ENCODE data around the gene CLTC.
A peak's percentile ranks its signal among the peaks of the same experiment; 100 is the strongest.
"Not testable (repeated sequence)": the region's sequence is repeated elsewhere in the genome, so short reads cannot be mapped to it uniquely, and the experiment has no call there.

The CLTC gene

DNA sequence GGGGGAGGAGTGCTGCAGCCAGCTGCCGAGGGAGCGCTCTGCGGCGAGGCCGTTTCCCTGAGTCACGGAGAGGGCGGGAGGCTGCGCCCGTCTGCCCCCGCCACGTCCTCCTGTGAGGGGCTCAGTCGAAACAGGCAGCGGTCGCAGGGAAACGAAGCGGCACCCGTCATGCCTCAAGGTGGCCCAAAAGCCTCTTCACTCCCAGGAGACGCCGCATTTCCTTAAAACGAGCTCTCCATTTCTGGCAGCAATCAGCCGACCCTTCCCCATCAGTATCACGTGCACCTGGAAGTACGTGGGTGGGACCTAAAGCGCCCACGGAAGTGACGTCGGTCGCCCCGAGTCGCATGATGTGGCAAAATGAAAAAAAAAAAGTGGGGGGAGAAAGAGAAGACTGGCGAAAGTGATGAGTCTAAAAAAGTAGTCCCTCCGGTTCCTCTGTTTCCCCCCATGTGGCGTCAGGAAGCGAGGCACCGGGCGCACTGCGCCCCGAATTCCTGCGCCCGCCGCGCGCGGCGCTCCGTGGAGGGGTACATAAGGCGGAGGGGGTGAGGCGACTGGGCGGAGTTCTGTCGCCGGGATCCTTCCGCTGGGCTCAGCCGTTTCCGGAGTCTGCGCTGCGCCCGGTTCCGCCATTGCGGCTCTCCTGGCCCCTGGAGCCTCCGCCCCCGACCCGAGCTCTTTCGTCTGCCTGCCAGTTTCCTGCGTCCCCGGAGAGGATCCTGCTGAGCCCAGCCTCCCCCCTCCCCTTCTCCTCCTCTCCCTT lies at the start of gene CLTC:
TSS of gene CLTC (plus strand) at position 598 of the 766 bp plus-strand sequence. CDS start 237 bp downstream, outside the sequence.
- peak; percentile 95 for DNase-seq

DNA sequence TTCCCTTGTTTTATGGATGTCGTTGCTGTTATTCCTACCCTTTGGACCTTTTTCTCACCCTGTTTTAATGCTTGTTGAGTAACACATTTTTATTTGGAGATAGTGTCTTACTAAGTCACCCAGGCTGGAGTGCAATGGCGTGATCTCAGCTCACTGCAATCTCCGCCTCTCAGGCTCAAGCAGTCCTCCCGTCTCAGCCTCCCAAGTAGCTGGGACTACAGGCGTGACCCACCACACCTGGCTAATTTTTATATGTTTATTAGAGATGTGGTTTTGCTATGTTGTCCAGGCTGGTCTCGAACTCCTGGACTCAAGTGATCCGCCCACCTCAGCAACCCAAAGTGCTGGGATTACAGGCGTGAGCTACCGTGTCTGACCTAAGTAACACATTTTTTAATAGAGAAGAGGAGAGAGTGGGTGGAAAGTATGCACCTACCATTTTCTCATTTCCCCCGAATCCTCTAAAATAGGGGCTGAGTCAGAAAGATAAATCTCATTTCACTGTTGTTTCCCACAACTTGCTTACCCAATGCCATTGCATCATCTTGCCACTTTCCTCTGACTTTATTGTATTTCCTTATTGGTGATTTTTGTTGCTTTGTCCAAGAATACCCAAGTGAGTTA lies 47.3 kb upstream of the CLTC start:
- no peak for DNase-seq

DNA sequence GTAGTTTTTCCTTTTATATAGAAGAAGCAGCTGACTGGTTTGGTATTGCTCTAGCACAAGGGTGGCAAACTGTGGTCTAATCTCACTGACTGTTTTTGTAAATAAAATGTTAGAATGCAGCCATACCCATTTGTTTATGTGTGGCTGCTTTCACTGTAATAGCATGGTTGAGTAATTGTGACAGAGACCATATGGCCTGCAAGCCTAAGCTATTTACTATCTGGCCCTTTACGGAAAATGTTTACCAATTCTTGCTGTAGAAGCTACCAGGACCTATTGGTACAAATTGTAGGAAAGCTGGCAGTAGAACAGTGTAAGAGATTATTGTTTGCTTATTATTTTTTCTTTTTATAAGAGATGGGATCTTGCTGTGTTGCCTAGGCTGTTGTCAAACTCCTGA lies 35.5 kb upstream of the CLTC start:
- not testable (repeated sequence) for DNase-seq

- no peak for DNase-seq
These were observed 19.5 kb upstream of the CLTC start for GRCh38 chr17:59600169-59600568.

- no peak for DNase-seq
These were observed 18.6 kb upstream of the CLTC start for GRCh38 chr17:59601130-59601529.

- no peak for DNase-seq
These were observed 12.6 kb upstream of the CLTC start for GRCh38 chr17:59607061-59607460.

GRCh38 chr17:59607817-59608403 lies 11.8 kb upstream of the CLTC start:
- no peak for DNase-seq

- no peak for DNase-seq
These were observed 8.2 kb upstream of the CLTC start for GRCh38 chr17:59611503-59611902.

GRCh38 chr17:59616253-59616920 lies 3.3 kb upstream of the CLTC start:
- no peak for DNase-seq

DNA sequence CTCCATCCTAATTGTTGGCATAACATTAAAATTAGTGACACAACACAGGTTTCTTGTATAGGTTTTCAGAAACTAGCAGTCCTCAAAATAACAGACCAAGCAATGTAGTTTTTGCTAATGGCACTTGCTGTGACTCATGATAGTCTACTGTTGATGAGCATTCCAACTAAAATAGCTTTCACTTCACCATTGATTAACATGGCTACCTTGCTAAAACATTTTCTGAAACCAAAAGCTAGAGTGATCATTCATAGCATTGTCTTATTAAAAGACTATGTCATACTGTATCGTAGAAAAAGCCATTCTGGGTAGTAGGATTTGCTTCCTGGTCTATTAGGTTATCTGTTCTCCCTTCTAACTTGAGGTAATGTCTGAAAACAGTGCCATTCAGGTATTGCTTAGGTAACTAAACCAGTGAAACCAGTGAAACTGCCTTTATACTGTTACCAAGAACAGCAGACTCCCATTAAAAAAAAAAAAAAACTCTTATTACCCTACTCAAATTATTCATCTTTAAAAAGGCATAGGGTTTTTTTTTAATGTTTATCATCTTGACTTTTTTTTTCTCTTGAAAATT lies 2.5 kb upstream of the CLTC start:
- DNase-seq: no peak

GRCh38 chr17:59619035-59619297 lies 729 bp upstream of the CLTC start:
- DNase-seq: no peak

GRCh38 chr17:59620064-59620359 lies 317 bp downstream of the CLTC start:
- no peak for DNase-seq

- DNase-seq: peak; percentile 45
These were observed 994 bp downstream of the CLTC start for GRCh38 chr17:59620518-59621259.

GRCh38 chr17:59621771-59622170 lies 2.1 kb downstream of the CLTC start:
- no peak for DNase-seq

DNA sequence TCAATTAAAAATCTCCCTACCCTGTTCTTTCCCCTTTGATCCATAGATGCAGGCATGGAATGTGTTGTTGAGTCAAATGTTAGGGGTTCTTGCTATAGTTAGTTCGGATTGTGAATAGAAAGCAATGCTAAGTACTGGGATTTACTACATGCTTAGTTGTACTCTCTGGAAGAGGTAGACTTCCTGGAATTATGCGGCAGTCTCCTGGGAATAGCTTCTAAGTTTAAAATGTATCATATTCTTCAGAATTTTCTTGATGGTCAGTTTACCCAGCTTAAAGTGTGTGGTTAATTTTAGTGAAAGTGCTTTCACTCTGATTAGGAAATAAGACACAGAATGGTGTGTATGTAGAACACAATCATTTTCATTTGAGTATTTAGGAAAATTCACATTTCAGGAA lies 3.5 kb downstream of the CLTC start:
- no peak for DNase-seq

DNA sequence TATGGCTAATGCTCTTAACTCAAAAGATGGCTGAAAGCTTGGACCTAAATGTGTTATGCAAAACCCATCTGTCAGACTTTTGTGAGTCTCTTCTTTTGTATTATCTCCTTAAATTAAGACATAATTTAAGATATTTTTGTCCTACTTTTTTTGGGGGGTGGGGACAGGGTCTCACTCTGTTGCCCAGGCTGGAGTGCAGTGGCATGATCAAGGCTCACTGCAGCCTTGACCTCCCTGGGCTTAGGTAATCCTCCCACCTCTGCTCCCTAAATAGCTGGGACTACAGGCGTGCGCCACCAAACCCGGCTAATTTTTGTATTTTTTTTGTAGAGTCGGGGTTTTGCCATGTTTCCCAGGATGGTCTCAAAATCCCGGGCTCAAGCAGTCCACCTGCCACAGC lies 7.1 kb downstream of the CLTC start:
- no peak for DNase-seq

DNA sequence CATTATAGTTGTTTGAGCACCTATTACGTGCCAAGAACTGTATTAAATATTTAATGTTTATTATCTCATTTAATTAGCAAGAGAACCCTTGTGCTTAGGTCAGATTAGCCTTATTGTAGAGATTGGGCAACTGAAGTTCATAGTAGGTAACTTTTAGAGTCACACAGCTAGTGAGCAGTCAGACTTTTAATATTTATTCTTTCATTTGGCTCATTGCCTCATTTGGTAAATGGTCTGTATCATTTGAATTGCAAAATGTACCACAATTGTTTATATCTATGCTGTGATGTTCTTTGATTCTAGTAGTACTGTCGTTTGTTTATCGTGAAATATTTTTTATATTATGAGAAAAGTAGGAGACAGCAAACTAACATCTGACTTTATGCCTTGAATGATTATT lies 7.6 kb downstream of the CLTC start:
- no peak for DNase-seq

GRCh38 chr17:59627770-59628171 lies 8.1 kb downstream of the CLTC start:
- no peak for DNase-seq

DNA sequence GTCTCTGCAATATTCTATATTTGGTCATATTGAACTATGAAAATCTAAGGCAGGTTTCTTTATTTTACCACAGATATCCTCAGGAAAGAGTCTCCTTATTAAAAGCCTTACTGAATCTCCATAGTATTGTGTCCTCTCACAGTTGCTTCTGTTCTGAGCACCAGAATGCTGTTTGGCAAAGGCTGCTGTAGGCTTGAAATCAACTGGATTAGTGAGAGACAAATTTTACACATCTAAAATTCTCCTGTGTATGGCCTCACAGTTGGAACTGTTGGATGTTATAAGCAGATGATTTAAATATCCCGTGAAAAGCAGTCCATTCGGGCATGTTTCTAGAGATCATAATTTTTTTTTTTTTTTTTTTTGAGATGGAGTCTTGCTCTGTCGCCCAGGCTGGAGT lies 9.5 kb downstream of the CLTC start:
- DNase-seq: no peak

DNA sequence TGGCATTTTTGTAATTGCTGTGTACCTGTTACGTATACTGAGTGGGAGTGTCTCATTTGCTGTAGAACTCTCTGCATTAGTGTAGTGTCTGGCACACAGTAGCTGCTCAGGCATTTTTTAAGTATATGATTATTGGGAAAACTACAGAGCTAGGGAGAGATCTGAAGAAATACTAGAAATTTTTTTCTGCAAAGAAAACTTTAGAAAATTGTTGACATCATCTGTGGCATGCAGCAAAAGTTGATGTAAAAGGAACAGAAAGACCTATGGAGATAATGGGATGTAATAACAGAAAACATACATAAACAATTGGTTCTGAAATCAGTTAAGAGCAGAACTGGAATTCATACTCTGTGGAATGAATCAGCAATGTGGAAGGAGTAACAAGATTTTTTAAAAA lies 11.6 kb downstream of the CLTC start:
- no peak for DNase-seq

DNA sequence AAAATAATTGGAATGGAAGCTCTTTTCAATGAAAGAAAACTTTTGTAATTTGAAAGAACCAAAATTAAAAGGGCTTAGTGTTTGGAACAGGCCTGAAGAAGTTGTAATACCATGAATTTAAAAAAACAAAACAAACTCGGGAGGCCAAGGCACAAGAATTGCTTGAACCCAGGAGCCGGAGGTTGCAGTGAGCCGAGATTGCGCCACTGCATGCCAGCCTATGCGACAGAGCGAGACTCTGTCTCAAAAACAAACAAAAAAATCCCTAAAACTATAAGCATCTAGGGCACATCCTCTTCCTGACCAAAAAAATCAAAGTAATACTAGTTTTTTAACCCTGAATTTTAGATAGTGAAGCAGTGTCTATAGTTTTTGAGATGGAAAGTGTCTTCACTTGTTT lies 12.7 kb downstream of the CLTC start:
- no peak for DNase-seq

DNA sequence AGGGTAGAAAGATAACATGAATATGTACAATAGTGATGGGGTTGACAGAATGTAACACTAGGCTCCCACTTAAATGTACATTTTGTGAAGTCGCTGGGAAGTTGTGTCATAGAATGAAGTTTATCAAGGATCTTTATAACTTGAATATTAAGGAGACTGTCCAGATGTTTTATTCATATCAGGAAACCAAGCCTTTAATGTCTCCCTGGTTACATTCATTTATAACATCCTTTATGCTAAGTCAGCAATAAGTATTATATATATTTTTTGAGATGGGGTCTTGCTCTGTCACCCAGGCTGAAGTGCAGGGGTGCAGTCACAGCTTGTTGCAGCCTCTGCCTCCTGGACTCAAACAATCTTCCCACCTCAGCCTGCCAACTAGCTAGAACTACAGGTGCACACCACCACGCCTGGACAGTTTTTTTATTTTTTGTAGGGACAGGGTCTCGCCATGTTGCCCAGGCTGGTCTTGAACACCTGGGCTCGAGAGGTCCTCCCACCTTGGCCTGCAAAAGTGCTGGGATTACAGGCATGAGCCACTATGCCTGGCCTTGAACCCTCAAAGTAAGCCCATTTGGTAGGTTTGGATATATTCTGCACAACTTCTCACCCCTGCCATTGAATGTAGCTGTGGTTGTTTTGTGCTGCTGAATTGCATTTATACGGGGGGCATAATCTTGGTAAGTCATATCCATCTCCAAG lies 14.1 kb downstream of the CLTC start:
- DNase-seq: no peak

Measured in NCI-H345 (cell line).